NOMO-1 (cell line): ENCODE data around the gene PAPPA2.

ENCODE experiments used
- DNase-seq, 2 experiments: peaks; one replicate each; lab custom pipeline; 2025; ENCODE audit not compliant: unreplicated experiment in 2 of 2; lab: John Stamatoyannopoulos, UW

Gene PAPPA2

DNA sequence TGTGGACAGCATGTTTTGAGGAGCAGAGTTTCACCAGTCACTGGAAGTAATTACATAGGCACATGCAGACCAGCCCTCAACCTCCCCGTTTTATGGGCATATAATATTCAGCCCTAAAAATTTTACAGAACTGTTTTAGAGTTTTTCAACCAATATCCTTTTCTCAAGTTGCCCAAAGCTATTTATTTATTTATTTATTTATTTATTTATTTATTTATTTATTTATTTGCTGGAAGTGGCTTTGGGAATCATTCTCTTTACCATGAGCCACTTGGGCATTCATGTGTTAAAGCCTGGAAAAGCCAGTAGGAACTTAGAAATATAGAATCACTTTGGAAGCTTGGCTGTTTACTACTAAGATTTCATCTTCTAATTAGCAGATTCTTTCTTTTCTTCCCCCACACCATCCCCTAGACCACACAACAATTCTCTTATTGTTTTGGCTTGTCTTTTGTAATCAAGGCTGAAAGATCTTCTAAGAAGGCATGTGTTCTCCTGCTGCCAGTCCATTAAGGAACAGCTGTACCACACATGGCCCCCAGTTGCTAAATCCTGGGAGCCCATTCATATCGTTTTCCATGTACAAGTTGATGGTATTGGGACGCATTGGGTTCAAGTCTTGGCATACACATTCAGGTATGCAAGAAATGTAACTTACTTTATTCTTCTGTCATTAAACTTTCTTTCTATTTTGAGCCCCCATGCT is 220.0 kb downstream of the PAPPA2 start:
- DNase-seq: no peak

DNA sequence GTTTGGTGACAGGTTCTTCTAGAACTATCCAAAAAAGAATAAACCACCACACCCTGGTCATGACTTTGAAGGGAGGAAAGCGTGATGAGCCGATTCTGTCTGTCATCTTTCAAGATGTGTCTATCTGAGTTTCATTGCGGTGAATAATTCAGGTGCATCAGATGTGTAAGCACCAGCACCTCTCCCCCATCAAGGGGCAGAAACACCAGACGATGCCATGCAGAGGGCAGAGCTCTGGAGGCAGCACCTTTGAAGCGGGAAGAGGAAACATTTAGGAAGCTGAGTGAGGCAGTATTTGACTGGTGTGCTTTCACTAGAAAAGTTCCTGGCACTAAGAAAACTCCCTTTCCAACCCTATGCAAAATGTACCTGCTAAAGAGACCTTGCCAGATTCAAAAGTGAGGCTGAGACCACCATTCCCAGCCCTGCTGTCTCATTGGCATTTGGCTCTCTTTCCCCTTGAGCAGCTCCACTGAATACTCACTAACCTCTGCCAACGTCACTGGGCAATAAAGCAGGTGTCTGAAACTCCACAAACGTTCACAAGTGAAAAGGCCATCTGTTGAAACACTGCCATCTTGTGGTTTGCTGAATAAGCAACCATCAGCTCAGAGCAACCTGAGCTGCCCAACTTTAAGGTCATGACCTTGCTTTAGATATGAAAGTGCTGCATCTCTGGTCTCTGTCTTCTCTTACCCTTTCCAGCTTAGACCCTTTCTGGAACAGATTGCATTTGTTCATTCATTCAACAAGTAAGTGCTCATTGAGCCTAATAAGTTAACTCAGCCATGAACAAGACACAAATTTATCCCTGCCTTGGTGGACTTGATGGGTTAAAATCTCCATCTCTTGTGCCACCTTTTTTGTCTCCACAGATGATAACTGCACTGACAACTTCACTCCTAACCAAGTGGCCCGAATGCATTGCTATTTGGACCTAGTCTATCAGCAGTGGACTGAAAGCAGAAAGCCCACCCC is 228.6 kb downstream of the PAPPA2 start:
- DNase-seq: peak; percentile 41 to 79

DNA sequence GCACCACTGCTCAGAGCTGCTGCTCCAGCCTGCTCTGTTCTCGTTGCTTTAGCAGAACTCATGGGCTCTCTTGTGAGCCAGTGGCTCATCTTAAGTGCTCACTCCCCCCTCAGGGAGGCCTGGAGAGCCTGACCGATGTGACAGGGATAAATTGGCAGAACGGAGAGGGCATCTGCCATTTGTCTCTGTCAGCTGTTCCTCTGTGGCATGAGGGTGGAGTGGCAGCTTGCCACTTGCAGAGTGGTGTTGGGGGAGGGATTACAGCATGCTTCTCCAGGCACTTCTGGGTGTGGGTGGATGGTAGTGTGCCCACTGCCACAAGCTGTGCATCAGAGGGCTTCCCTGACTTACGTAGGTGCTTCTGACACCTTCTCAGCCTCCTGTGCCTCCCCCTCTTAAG is 229.5 kb downstream of the PAPPA2 start:
- no peak for DNase-seq

DNA sequence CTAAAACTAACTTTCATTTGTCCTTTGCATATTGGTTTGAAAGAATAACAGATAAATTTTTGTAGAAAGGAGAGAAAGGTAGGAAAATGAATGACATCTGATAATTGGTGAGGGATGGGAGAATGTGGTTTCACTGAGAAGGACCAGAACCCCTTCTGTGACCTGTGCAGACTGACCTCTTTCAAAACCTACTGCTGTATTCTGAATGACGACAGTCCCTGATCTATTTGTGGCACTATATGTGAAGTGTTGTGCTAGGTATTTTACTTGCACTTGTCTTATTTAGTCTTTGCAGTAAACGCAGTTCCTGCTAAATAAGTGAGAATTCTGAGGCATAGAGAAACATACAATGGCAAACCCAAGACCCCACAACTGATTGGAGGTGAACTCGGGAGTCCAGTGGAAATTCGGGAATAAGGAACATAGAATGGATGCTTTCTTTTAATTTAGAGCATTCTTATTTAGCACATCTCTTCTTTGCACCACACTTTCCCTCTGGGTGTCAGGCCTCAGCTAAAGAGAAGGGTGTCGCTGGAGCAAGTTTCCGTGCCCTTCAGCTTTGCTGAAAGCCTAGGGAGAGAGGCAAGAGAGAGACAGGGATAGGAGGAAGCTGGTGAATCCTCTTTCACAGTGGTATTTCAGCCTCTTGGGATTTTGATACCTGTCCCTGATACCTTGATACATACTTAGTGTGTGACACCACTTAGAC is 230.2 kb downstream of the PAPPA2 start:
- DNase-seq: no peak

DNA sequence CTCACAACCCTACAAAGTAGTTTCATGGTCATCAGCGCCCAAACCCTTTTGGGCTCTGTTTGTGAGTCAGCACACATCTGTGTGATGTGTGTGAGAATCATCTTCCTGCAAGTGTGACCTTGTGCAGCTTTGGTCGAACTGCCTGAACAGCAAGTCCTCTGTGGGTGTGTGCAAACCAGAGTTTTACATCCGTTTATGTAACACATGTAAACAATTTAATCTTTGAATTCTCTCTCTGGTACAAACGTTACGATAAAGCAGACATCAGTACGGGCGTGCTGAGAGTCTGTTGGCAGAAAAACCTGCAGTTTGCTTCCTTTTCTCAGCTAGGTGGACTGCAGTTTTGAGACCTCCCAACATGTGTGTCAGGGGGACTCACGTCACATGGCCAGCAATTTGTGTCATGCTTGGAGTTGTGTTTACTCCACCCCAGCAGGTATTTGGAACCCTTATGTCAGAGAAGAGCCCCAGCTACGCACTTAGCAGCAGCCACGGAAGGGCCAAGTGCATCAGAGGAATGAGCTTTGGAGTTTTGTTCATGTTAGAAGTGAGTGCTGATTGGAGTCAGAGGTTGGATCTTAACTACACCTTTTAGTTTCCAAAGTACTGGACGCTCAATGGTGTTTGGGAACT is 230.8 kb downstream of the PAPPA2 start:
- no peak for DNase-seq

DNA sequence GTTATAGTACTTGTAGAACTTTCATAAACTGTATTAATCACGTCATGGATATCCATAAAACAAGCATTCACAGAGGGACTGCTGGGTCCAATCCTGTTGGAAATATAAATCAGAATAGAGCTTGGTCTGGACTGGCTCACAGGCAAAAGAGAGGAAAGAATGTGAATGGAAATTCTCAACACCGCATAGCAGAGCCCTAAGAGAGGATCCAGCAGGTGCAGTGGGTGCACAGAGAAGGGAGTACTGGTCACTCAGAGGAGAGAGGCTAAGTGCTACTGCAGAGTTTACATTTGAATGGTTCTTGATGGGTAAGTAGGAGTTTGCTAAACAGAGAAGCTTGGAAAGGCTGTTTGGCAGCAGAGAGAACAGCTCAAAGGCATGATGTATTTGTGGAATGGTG is 231.7 kb downstream of the PAPPA2 start:
- no peak for DNase-seq

DNA sequence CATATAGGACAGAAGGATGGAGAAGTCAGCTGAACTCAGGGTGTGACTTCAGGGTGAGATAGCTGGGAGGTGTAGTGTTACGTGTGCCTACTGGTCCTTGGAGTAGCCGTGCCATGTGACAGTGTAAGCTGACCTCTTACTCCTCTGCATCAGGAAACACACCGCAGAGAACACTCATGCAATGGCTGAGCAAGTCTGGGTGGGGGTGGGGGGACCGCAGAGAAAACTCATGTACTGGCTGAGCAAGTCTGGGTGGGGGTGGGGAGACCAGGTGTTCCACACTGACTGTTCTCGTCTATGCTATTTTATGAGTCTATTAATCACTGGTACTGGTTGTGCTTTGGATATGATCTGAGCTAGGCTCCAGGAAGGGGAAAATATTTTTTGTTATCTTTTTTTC is 233.1 kb downstream of the PAPPA2 start:
- DNase-seq: no peak

DNA sequence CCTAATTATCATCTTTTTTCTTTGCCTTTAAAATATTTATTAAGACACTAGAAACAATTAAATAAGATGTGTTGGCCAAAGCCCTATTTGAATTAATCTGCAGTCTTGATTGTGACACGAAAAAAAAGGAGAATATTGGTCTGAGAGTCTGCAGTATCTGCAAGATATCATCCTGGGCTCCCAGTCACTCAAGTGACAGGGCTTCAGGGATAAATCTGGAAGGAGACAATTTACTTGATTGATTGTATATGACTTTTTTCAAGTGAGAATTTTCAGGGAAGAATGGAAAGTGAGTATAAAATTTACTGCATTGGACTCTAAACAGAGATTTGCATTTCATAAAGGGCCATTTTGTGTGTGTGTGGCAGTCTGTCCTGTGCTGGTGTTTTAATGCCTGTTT is 233.7 kb downstream of the PAPPA2 start:
- no peak for DNase-seq

DNA sequence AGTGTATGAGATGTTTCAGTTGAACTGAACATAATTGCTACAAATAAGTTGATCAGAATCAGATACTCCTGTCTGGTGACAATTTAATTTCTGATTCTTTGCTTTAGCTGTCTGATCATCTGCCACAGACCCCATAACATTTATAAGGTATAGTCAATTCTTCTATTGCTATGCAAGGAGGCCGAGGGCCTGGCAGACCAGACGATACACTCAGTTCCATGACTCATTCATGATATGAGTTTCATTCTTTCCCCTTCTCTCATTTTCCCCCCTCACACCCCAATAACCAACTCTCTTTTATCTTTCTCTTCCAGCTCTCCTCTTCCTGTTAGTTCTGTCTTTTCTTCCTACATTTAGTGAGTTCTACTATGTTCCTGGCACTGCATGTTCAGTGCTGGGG is 236.8 kb downstream of the PAPPA2 start:
- no peak for DNase-seq

DNA sequence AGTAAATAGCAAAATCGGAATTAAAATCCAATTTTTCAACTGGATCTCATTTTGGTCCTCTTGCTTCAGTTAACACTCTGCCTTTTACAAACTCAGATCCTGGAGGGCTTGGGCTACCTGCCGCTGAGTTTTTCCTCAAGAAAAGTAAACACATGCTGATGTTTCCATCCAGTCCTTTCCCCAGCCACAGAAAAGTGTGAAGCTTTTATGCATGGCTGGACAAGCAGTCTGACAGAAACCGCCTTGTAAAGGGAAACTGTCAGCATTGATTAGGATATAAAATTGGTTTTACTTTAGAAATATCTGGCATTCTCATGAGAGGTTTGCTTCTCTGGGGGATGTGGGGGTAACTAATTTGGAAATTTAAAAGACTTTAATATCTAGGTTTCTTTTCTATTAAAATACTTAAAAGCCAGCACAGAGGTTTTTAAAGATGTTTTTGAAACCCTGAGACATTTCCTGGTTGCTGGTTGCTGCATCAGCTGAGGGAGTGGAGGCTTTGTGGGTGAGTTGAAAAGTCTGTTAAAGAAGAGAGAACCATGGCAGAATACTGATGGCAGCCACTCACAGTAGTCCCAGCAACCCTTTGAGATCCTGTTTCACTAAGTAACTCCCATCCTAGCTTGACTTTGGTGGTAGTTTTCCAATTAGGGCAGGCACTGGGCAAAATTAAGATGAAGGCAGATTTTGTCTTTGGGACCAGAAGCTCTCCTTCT is 238.3 kb downstream of the PAPPA2 start:
- no peak for DNase-seq

DNA sequence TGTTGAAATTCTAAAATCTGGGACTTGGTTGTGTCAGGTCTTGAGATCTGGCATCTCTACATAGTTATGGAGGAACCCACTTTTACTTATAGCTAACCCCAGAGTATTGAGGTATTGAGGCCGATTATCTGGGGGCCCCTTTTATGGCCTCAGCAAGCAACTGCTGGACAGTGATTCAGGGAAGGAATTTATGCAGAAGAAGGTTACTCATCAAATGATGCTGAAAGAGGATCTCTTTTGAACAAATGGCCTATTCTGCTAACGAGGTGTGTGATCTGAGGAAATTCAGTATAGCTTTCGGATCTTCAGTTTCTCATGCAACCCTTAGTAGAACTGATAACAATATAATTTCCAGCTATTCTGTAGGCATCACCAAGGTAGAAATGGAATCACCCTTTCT is 239.9 kb downstream of the PAPPA2 start:
- DNase-seq: no peak

DNA sequence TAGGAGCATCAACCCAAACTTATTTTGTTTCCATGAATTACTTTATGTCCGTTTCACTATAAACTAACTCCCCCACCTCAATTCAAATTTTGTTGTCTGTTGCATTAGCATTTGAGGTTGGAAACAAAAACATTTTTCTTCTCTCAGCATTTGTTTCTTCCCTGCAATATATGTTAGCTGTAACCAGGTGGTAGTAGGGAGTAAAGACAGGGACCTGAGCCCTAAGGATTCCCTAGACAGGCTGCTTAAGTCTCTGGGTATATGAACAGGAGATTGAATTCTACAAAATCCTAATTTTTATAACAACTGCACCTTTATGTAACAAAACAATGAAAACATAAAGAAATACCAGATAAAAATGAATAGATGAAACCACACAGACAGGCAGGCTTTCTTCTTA is 242.6 kb downstream of the PAPPA2 start:
- no peak for DNase-seq

DNA sequence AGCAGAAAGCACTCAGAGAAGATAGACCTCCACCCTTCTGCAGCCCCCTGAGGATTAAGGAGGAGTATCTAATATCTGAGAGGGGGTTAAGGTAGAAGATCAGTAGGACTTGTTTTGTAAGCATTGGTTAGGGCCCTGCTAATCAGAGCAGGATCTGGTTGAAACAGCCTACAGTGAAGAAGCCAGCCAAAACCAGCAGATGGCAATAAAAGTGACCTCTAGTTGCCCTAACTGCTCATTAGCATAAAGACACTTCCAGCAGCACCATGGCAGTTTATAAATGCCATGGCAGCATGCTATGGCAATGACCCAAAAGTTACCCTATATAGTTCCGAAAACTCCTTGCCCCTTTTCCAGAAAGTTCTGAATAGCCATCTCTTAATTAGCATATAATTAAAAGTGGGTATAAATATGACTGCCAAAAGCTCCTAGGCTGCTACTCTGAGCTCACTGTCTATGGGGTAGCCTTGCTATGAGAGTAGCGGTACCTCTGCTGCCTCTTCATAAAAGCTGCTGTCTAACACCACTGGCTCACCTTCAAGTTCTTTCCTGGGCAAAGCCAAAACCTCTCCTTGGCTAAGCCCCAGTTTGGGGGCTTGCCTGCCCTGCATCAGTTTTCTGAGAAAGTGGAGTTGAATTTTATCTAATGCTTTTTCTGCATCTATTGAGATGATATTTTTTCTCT is 254.2 kb downstream of the PAPPA2 start:
- no peak for DNase-seq

DNA sequence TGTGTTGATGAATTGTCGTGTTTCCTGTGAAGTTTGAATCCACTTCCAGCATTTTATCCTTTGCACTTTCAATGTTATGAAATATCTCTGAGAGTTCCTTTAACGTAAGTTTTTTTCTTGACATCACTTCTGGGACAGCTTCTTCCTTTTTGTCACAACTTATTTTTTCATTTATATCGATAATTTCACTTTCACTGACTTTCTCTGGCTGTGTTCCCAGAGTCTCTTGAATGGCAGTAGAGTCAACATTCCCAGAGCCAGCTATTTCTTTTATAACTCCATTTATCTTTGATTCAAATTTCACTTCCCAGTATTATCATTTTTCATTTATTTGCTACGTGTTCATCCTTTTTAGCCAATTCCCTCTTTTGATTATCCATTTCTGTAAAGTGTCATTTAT is 256.5 kb downstream of the PAPPA2 start:
- no peak for DNase-seq

DNA sequence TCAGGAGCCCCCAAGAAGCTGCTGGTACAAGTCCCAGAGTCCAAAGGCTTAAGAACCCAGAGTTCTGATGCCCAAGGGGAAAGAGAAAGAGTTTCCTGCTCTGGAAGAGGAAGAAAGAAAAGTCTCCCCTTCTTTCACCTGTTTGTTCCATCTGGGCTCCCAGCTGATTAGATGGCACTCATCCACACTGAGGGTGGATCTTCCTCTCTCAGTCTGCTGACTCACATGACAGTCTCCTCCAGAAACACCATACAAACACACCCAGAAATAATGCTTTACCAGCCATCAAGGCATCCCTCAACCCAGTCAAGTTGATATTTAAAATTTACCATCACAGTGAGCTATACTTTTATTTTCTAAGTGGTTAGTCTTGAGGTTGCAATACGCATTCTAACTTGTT is 257.9 kb downstream of the PAPPA2 start:
- no peak for DNase-seq

DNA sequence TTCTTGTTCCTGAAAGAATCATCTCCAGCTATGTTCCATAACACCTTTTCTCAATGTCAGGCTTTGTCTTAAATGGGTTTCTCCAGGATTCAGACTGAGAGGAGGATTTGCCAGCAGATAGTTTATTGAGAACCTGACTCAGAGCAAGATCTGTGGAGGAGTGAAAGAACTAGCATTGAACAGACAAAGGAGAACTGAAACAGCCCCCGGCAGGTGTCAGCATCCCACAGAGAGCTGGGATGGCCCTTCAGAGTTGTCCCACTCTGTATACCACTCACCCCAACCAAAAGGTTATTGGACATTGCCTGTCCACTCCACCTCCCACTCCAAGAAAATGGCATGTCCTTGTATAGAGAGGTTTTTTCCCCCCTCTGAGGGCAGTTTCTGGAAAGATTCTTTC is 270.7 kb downstream of the PAPPA2 start:
- no peak for DNase-seq

DNA sequence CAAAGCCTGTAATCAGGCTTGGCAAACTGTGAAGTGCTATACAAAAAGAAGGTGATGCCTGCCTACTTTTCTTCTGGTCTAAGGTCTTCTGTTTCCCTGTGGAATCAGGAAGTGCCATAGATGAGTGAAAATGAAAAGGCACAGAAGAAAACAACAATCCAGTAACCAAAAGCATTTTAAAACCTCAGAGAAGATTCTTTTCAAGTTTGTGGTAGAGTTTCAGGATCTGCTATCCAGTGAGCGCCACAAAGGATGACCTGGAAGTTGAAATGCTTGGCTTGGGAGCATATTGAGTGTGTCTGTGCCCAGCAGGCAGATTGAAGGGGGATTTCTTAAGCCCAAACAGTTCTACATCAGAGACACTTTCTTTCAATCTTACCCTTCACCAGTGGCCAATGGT is 272.2 kb downstream of the PAPPA2 start:
- no peak for DNase-seq

DNA sequence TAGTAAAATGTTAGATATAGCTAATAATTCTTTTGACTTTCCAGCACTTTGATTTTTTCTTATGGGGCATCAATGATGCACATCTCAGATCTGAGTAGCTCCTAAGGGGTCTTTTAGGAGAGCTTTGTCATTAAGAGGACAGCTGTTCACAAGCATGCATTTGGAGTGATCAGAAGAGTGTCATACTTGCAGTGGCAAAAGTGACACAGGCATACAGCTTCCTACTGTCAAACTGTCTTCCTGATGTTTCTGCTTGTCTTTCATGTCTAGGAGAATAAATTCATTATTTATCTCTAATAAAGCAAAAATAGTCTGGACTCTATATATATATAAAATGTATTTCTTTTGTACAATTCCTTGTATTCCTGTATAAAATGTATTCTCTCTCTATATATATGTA is 273.0 kb downstream of the PAPPA2 start:
- DNase-seq: no peak

DNA sequence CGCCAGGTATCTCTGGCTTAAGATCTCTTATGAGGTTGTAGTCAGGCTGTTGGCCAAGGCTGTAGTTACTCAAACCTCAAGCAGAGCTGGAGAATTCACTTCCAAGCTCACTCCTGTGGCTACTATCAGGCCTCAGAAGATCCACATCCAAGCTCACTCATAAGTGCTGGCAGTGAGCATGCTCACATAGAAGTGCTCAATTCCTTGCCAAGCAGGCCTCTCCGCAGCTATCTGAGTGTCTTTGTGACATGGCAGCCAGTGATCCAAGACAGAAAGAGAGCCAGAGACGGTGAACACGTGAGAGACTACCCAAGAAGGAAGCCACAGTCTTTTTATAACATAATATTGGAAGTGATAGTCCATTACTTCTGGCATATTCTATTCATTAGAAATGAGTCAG is 278.2 kb downstream of the PAPPA2 start:
- no peak for DNase-seq

DNA sequence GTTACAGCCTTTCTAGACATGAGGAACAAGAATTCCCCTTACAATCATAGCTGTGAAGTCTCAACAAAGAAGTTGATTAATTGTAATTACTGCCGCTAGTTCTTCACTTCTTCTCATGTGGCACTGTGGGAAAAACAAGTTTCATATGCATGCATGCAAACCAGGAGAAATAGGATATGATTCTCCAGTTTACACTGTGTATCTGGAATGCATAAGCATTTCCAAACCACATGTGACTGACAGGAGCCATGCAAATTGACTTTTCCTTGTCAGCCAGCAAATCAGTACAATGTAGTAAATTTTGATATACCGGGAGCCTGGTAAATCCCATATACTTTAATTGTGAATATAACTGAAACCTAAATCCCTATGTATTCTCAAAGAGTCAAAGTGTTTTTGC is 279.3 kb downstream of the PAPPA2 start:
- peak in 1 of 2 experiments; percentile 42 for DNase-seq
